NCI-H524 (cell line): ENCODE measurements around the gene ATE1.
"Not testable (repeated sequence)": the region's sequence is repeated elsewhere in the genome, so short reads cannot be mapped to it uniquely, and the experiment has no call there.

Source experiments
- DNase-seq, 2 experiments: peaks; one replicate each; lab custom pipeline; 2025; lab: John Stamatoyannopoulos, UW

Gene ATE1

DNA sequence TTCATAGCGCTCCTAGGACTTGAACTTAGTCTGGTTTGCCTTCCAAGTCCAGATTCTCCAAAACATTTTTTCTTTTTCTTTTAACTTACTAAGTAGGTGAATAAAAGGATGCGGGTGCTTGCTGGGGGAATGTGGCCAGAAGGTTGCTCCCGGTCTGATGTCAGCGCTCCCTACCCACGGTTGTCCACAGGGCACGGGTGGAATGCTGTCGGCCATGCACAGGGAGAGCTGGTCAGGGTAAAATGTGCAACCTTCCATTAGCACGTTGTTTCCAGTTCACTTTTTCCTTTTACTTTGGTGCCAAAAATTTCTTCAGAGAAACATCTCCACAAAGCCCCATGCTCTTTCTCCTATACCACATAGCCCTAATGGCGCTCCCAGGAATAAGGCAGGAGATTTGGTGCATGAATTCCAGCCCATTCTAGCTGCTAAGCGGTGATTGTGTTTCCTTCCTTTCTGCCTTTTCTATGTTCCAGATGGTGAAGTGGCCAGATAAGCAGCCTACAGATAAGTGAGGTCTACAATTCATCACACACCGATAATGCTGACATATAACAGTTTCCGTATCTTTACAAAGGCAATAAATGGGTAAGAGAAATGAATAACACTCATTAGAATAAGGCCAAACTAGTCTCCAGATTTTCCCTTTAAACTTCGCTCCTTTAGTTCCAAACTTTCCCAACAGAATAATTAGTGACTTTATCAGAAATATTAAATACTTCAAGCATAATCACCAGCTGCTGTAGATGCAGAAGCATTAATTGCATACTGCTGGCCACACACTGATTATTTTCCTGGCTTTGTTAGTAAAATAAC, 191.3 kb downstream of the ATE1 start:
- peak in 1 of 2 experiments; percentile 17 for DNase-seq

DNA sequence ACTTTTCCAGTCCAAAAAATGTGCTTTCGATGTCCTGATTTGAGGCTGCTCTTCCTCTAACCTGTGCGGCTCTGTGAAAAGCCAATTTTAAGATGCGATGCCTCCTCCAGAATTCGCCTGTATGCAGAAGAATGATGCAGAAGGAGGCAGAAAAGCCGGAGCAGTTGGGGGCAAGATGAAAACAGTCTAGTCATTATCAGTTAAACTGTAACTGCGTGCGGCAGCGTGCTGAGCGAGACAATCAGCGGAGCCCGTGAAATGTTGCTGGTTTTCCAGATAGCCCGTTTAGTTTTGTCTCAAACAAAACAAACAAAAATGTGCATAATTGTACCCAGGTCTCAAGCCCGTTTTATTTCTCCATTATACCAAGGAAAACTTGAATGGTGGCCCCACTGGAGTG, 192.6 kb downstream of the ATE1 start:
- no peak for DNase-seq

DNA sequence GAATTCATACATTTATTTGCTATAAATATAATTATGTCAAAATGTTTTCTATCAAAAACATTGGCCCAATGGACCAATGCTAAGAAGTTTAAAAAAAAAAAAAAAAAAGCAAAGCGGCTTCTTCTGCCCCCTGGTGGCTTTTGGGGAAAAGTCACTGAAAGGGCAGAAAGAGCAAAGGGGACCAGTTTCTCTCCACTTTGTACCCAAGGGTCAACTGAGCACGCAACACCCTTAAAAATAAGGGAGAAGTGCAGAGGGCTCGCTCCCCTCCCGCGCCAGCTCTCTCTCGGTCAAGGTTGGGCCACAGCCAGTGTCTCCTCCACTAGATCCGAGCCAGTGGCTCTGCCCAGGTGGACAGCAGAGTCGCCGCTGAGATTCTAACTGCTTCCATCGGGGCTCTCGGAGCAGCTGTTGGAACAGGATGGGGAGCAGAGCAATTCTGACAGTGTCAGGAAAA, 193.2 kb downstream of the ATE1 start:
- peak in 1 of 2 experiments; percentile 0 for DNase-seq

DNA sequence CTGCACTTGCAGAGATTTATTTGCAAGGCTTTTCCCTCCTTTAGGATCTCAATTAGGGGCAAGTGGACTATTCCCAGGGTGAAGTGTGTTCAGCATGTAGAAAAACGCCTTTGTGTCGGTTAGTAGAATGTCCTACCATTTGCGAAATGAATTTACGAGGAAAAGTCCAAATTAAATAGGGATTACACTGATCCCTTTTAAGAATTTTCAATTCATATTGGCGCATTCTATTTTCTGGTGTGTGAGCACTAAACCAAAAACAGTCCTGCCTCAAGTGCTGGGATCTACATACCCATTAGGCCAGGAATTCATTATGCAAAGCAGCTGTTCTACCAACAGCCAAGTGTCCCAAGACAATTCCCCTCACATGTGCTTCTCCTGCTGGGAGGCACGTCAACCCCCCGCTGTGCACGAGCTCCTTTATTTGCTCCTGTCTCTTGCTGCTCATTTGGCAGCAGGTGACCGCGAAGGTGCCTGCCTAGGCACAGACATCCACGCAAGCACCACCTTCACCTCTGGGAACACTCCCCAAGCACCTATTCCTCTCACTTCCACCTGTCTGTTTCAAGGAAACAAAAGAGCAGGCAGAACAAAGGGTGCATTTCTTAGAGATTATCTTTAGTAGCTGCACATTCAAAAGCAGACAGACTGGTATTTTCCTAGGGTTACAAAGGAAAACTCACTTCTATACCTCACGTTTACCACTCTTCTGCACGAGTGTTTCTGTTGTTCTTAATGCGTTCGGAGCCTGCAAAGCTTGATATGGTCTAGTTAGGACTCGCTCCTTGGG, 195.0 kb downstream of the ATE1 start:
- peak; percentile 38 to 84 for DNase-seq

DNA sequence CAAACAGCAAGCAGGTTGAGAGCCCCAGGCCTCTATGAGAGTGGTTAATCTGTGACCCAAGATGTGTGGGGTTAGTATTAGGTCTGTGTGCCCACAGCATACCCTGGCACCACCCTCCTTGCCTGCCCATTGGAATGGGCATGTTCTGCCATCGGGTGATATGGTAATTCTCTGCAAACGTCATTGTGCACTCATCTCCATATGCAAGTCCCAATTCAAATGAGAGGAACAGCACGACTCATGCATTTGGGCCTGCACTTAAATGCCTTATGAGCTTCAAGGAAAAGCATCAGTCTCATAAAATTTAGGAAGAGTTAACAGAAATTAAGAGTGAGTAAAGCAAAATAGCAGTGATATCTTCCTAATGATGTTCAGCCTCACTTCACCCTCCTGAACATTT, 195.7 kb downstream of the ATE1 start:
- peak in 1 of 2 experiments; percentile 14 for DNase-seq

DNA sequence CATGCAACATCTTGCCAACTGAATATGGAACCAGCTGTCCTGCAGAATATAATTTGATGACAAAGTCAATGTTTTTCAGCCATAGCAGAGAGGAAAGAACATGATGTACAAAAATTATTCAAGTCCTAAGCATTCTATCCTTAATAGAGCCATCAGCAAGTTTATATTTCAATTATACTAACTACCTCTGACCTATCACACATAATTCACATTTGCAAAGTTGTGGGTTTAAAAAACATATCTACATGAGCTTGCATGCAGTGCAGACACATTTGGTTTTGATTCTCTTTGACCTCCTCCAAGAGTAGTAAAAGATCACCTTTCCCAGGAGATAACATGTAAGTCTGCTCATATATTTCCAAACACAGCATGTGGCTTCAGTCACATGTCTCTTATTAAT, 203.5 kb downstream of the ATE1 start:
- no peak for DNase-seq

DNA sequence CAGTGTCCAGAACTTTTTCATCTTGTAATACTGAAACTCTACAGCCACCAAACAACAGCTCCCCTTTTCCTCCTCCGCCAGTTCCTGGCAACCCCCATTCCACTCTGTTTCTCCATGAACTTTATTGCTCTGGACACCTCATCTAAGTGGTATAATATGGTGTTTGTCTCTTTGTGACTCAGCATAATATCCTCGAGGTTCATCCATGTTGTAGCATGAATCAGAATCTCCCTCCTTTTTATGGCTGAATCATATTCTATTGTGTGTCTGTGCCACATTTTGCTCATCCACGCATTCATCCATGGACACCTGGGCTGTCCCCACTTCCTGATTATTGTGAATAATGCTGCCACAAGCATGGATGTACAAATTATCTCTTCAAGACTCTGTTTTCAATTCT, 205.2 kb downstream of the ATE1 start:
- DNase-seq: no peak

DNA sequence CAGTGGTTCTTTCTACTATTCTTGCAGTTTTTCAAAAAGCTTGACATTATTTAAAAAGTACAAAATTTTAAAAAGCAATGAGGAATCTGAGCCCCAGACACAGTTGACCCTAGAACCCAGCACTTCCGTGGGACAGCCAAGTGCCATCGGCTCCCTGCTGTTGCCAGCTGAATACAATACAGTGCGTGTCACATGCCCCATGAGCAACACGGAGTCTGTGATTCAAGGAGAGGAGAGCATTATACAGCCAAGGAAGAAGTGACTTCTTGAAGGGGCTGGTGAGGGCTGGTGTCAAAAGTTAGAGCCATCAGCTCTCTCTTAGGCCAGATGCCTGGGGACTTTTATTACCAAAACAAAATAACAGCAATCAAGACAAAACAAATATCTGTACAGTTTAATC, 206.6 kb downstream of the ATE1 start:
- DNase-seq: no peak

DNA sequence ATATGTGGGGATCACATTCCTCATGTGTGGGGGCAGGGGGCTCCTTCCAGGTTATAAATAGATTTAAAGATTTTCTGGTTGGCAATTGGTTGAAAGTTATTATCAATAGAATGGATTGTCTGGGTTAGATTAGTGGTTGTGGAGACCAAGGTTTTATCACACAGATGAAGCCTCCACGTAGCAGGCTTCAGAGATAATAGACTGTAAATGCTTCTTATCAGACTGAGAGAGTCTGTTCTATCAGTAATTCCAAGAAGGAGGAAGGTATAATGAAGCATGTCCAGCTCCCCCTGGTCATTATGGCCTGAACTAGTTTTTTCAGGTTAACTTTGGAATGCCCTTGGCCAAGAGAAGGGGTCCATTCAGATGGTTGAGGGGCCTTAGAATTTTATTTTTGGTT, 211.9 kb downstream of the ATE1 start:
- no peak for DNase-seq

DNA sequence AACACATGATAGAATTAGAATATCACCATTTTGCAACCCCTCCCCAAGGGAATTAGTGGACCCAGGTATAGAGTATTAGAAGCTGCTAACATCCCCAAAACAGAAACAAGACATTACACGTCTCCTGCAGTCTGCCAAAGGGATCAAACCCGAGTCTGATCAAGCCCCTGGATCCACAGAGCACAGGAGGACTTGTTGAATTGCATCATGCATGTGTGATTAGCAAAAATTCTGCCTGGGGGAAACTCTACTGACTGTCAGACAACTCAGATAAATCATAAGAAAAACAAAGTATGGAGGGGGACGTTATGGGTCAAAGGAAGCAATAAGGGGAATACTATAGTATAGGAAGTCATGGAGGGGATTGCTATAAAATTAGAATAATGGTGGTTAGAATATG, 212.8 kb downstream of the ATE1 start:
- DNase-seq: no peak

DNA sequence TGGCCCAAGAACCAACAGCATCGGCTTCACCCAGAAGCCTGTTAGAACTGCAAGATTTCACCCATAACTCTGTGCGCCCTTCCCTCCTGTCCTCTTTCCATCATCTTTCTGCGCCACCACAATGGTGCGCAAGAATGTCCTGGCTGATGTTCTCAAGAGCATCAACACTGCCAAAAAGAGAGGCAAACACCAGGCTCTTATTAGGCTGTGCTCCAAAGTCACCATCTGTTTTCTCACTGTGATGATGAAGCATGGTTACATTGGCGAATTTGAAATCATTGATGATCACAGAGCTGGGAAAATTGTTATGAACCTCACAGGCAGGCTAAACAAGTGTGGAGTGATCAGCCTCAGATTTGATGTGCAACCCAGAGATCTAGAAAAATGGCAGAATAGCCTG, 214.3 kb downstream of the ATE1 start:
- DNase-seq: no peak

DNA sequence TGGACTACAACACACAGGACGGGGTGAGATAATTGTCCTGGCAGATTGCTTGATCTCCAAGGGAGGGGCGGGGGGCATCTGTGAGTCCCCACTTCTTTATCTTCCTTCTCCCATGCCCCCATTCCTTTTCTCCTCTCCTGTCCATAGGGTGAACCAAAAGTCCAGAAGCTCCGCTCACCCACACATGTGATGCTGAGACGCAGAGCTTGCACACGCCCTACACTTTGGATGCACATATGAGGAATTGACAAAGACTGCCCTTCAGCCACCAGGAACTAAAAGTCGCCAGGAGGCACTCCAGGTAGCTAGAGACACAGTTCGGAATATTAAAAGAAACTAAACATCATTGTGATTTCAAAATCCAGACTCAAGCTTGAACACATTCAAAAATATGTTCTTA, 216.9 kb downstream of the ATE1 start:
- no peak for DNase-seq

DNA sequence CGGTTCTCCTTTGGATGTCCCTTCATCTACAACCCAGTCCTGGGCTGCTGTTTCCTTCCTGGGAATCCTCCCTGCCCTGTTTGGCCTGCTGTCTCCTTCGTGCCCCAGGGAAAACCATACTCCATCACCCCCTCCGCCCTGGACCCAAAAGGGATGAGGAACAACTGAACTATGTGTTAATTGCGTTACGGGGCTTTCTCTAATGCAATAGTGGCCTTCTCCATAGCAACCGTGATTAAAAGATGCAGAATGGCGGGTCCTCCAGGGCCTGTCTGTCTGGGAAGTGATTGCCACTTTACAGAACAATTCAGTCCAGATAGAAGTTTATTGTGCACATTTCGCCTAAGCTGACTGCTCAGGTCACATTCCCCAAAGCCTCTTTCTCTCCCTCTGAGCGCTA, 217.6 kb downstream of the ATE1 start:
- DNase-seq: no peak

DNA sequence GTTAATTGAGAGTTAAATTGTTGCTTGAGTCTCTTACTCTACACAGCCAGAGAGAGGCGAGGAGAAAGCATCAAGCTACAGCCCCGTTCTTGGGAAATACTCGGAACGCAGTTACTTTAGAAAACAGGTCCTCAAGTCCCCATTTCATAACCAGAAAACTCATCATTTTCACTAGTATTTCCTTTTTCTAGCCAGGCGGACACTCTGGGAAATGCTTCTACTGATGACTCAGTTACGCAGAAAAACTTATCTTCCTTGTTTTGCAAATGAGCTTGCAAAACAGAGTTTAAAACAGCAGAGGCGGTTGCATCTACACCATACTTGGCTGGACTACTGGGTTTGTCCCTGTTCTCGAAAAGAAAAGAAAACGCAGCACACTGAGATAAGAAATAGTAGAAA, 218.2 kb downstream of the ATE1 start:
- DNase-seq: no peak

DNA sequence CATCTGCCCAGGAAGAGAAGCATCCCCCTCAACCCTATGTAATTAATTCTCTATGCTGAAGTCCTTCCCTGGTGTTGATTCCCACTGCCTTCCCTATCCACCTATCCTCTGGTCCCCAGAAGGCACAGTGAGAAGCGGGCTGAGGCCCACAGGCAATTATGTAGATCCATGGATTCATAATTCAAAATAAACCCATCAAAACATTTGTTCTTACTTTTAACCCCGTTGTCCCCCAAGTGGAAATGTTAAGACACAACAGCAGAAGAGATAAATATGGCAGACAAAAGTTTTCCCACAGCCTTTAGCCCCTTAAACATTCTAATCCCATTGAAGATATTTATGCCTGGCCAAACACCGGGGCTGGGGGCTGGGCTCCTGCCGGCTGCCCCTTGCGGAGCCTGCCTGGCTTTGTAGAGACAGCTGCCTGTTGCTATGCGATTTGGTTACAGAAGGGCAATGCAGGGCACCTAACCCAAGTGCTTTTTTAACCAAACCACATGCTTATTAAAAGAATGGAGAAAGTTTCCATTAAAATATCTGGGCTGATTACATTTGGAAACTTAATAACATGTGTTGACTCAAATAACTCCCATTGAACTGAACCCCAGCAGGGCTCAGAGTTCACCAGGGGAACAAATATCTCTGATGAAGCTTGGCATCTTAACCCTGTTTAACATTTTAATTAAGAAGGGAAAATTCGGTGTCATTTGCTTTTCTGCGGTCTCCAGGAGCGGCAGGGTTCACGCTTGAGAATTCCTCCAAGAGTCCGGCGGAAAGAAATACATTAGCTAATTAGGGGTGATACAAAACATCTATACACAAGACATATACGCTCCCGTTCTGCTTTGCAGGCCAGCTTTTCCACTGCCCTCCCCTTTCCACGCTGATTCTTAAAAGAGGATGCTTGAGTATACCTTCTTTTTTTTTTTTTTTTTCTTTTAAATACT, 218.8 kb downstream of the ATE1 start:
- DNase-seq: peak in 1 of 2 experiments; percentile 23

DNA sequence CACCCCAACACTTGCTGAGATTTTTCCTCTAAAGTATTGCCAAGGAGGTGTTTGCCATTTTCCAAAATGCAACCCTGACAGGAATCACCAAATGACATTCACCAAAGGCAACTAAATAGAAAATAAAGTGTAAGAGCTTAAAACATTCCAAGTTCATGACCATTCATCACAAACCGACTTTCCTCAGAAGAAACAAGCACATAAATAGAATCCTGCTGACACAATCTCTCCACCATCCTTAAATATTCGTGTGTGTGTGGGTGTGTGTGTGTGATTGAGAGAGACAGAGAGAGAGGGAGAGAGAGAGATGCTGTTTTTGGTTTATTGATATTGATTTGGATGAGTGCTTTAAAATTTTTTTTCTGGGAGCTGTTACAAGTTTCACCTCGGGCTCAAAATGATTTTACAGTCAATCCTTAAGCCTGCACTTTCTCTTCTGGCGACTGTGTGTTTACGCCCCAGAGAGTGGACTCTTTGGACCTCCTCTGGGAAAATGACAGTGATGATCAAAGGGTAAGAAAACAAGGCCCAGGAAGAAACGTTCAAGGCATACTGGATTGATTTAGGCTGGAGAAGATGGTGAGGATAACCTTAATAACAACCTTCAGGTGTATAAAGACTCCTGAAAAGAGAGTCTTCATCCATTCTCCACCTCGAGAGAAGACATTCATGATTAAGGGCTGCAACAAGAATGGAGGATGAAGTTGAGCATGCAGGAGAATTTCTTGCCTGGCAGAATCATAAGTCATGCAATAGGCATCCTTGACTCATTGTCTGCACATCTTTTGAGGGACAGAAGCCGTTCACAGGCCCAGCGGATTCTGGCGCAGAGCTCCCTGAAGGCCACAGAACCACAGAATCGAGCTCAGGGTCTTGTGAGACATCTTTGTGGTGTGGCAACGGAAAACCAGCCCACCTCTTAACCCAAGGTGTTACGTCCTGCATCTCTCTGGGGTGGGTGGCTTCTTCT, 225.2 kb downstream of the ATE1 start:
- DNase-seq: no peak

DNA sequence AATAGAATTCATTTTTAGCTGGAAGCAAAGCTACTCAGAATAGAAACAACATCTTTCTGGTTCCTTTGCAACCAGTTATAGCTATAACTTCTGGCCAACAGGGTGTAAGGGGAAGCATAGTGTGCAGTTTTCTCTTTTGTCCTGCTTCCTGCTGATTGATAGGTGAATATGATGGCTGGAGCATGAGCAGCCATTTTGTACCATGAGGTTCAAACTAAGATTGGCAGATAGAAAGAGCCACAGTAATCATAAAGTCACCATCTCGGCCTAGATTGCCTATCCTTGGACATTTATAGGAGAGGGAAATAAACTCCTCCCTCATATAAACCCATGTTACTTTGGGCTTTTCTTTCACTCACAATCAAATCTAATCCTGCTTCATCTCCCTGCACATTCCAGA, 227.4 kb downstream of the ATE1 start:
- no peak for DNase-seq

DNA sequence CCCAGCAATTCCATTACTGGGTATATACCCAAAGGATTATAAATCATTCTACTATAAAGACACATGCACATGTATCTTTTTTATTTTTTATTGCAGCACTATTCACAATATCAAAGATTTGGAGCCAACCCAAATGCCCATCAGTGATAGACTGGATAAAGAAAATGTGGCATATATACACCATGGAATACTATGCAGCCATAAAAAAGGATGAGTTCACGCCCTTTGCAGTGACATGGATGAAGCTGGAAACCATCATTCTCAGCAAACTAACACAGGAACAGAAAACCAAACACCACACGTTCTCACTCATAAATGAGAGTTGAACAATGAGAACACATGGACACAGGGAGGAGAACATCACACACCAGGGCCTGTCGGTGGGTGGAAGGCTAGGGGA, 228.1 kb downstream of the ATE1 start:
- DNase-seq: not testable (repeated sequence)

DNA sequence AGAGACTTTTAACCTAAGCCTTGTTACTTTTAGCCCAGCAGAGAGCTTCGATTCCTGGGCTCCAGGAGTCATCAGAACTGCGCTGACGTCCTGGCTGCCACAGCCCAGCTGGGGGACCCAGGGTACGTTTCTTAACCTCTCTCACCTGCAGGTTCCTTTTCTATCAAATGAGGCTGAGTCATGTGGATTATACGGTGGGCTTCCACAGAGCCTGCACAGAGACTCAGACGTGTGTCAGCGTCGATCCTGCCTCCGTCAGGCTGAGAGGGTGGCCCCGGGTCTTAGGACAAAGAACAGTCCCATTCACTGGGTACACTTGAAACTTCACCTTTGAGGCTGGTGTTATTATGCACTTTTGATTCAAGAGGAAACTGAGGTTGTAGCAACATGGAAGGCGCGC, 228.9 kb downstream of the ATE1 start:
- DNase-seq: no peak

DNA sequence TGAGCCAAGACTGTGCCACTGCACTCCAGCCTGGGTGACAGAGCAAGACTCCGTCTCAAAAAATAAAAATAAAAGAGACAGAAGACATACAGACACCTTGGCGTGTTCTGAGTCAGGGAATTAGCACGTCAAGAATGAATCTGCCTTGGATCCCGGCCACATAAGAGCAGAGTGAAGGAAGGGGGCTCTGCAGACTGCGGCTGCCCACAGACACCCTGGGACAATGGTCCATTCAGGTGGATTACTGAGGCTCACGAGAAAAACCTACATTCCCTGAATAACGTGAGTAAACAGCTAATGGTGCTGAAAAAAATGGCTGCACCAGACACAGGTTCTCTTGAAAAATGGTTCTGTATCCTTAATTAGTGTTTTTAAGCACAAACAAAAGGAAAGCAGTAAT, 229.5 kb downstream of the ATE1 start:
- DNase-seq: no peak

DNA sequence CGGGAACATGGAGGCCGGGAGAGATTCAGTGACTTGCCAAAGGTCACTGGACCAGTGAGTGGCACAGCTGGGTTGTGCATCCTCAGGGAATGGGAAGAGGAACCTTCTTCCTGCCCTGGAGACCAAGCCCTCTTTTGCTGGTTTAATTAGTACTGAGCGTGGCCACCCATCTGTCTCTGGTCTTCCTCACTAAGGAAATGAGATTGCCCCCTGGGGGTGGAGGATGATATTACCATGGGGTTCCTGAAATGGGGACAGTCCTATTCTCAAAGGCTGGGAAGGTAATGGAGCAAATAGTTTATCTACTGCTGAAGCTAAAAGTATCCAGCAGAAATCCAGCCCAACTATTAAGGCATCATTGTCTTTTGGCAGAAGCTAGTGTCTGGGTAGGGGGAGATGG, 231.0 kb downstream of the ATE1 start:
- DNase-seq: peak in 1 of 2 experiments; percentile 48
